G401.6 (cell line): ENCODE data around the gene CNPY1.

Source experiments
- FAIRE-seq: peaks from 2 replicates; lab custom pipeline; 2012; peaks lifted over from hg19 to GRCh38; lab: Jason Lieb, UNC

The CNPY1 gene

GRCh38 chr7:155511702-155511996 is 34.7 kb downstream of the CNPY1 start:
- no peak for FAIRE-seq

DNA sequence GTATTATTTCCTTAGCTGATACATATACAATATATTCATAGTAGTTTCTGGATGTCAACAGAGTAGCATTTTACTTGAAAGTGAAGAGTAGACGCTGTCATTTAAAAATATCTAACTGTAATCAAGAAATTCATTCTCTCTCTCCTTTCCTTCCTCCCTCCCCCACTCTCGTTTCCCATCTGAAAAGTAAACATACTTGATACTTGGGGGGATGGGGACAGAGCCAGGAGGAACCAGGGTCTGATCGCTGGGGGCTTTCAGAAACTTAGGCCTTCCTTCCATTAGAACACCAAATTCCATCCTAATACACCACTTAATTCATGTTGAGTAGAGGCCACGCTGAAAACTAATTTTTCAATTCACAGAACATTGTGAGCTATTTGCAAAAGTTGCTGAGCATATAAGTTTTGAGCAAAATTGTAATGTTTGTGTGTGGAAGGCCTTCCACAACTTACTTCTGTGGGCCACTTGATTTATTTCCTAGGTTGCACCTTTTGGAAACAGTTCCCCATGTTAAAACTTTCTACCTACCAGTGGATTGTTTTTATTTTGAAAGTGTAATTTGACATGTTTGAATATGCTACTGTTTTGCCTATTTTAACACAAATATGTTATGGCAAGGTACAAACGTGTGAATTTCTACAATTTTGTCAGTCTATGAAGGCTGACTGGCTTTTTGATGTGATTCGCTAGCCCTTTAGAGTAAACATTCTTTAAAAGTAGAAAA is 35.2 kb downstream of the CNPY1 start:
- no peak for FAIRE-seq

DNA sequence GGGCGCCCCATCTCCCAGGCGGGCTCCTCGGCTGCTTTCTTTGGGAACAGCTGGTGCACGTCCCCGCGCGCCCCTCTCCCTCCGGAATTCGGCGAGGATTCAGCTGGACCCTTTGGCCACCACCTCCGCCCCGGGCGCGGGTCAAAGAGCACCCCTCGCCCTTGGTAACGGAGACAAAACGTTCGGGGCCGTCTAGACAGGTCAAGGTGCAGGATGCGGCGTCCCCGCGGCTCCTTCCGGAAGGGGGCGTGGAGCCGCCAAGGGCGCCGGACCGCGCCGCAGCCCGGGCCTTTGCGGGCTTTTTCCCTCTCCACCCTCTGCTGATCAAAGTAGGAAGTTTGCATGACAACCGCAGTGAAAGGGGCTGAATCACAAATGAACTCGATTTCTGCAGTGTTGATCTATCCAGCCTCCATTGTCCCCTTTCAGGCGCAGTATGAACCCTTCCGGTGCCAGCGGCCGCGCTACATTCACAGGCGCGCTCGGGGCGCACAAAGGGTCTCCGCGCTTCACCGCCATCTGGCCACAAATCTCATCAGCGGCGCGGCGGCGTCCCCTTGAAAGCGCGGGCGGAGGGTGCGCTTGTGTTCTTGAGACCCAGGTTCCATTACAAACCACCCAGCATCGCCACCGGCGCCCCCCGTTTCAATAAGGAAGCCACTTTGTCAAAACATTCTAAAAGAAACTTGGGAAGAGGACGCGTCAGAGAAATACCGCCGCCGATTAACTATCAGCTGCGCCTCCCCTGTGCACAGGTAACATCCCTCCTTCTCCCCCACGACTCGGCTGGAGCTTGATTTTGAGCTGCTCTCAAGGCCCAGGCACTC is 36.4 kb downstream of the CNPY1 start:
- FAIRE-seq = no peak

DNA sequence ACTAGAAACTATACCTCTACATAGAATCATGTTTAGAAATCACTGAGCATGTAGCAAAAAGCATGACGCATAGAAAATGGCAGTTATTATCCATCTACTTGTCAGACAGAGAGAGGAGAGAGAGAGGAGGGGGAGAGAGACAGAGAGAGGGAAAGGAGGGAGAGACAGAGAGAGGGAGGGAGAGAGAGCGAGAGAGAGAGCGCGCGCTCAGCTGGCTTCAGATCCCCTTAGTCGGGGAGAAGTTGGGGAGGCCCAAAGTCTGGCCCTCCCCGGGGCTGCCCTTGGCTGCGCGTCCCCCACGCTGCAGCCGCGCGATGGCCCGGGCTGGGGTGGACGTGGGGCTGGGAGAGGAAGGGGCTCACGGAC is 37.0 kb downstream of the CNPY1 start:
- no peak for FAIRE-seq

GRCh38 chr7:155508376-155509358 is 37.7 kb downstream of the CNPY1 start:
- FAIRE-seq = no peak

GRCh38 chr7:155507576-155507975 is 38.8 kb downstream of the CNPY1 start:
- no peak for FAIRE-seq

- no peak for FAIRE-seq
These were observed 39.5 kb downstream of the CNPY1 start for GRCh38 chr7:155506854-155507337.

GRCh38 chr7:155505422-155505793 is 41.0 kb downstream of the CNPY1 start:
- no peak for FAIRE-seq

DNA sequence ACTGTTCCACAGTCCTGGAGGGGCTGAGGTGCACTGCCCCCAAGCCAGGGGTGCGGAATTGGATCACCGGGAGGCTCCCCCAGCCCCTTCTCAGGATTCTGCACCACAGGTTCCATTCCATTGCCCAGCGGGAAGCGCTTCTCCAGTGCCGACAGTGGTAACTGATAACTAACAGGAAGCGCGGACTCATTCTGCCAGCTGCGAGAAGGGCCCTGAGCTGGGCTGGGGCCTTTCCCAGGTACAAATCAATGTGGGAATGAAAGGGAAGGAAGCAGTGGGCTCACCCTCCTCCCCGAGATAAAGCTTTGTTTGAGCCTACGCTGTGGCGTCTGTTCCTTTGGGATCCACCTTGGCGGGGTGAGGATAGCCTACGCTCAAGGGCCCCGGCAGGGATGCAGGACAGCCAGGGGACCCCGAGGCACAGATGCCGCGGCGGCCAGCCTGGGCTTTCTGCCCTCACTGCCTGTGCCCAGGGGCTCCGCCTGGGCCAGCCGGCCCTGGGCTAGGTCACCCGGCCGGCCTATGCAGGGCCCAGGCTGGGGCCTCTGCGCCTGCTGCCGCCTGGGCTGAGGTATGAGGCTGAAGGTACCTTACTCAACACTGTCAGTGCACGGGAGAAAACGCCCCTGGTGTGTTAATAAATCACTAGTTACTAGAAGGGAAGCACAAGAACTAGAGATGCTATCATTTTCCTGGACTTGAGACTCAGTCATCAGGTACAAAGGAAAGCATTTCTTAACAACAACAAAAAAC is 49.0 kb downstream of the CNPY1 start:
- FAIRE-seq = no peak

GRCh38 chr7:155496267-155497005 is 49.9 kb downstream of the CNPY1 start:
- FAIRE-seq = no peak

GRCh38 chr7:155495440-155496248 is 50.7 kb downstream of the CNPY1 start:
- no peak for FAIRE-seq

DNA sequence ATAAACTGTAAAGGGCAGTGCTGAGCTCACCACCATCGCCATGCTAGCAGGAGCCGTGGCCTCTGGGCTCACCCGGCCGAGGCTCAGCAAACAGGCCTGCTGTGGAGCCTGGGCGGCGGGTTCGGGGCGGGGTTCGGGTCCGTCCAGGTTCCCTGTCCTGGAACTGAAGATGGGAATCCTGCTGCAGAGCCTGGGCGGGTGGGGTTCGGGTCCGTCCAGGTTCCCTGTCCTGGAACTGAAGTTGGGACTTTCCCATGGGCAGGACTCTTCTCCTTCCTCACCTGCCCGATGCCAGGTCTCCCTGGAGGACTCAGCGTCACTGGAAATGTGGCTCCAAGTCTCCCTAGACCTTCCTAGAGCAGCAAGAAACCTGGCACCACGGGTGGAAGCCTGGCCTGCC is 51.8 kb downstream of the CNPY1 start:
- FAIRE-seq = no peak

DNA sequence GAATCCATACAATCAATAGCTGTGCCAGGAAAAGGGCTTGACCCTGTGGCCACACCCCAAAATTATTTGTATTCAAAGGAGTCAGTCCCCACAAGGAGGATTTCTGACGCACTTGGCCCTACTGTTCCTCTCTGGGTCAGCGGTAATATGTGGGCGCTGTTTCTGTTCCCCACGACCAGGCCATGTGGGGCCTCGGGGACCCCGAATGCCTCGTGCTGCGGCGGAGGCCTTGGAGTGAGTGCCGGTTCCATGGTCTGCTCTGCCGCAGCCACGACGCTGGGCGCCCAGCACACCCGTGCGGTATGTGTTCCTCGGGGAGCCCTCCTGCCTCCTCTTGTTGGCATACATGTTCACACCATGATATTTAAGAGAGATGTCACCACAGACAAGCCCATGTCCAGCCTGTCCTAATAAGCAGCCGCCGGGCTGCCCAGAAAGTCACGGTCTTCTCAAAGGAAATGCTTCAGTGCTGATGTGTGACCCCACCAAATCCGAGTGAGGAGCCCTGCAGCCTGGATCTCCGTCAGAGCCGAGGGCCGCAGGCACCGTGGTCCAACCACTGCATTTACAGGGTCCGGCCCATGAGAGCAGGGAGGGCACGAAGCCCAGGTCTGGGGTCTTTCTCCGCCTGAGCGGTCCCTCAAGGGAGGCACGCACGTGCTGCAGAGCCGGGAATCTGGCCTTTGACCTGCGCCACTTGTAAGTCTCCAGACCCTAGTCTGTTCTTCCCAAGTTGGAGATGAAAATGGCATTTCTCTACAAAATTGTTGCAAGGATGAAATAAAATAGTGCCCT is 52.4 kb downstream of the CNPY1 start:
- FAIRE-seq = no peak

GRCh38 chr7:155491812-155492211 is 54.5 kb downstream of the CNPY1 start:
- no peak for FAIRE-seq

DNA sequence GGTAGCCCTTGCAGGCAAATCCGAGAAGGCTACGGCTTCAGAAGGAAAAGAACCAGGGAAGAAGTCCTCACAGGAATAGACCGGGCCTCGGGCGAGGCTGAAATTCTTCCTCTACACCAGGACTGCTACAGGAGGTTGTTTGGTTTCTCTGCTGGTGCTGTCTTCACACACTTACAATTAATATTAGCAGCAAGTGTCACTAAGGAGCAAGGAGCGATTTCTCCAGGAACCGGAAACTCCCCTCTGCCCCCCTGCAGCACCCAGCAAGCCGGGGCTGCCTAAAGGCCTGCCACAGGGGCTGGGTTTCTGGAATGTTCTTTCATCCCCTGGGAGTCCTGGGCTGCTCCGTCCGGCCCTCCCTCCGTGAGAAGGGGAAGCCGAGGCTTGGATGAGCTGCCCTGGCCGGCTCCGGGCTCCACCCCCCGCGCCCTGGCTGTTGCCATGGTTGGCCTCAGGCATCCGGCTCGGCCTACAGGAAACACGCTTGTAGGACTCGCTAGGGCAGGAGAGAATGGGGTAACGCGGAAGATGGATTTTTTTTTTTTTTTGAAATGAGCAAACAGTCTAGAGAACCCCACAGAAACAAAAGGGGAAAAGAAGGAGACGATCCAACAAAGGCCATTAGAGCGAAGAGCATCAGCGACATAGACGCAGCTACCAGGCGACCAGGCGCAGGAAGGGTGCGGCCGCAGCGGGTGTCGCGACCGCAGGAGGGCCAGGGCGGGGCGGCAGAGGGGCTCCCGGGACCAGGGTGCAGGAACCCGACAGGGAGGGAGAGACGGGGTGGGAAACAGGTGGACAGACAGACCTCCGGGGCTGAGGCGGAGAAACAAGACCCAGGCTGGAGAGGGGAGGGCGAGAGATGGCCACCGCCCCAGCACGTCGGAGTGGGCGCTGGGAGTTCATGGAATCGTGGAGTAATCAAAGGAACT is 55.4 kb downstream of the CNPY1 start:
- FAIRE-seq = no peak

DNA sequence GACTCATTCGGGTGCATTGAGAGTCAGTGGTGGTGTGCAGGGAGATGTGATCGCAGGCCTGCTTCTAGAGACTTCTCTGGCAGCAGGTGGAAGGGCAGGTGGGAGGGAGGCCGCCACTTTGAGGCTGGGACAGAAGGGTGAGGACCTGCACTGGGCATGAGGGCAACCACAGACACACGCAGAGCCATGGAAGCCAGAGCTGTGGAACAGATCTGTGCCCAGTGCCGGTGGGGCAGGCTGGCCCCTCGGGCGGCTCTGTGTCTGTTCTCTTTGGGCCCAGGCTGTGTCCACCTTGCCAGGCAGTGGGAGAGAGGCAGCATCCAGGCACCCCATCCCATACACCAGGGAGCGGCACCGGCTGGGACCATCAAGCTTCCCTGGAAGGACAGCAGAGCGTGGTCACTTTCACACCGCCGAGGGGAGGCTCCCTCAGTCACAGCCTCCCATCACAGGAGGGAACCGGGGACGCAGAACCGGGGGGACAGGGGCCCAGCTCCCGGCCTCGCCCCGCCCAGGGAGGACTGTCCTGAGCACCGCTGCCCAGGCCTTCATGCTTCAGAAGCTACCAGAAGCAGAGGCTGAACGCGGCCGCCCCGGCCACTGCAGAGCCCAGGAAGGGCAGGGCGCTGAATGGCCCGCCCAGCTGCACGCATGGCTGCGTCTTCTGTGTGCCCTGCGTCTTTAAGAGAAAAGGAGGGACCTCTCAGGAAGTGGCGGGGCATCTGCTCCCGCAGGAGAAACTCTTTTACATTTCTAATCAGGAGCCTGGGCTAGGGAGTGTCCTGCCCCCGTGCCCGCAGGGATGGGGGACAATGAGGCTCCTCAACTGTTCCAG is 56.3 kb downstream of the CNPY1 start:
- FAIRE-seq = no peak

DNA sequence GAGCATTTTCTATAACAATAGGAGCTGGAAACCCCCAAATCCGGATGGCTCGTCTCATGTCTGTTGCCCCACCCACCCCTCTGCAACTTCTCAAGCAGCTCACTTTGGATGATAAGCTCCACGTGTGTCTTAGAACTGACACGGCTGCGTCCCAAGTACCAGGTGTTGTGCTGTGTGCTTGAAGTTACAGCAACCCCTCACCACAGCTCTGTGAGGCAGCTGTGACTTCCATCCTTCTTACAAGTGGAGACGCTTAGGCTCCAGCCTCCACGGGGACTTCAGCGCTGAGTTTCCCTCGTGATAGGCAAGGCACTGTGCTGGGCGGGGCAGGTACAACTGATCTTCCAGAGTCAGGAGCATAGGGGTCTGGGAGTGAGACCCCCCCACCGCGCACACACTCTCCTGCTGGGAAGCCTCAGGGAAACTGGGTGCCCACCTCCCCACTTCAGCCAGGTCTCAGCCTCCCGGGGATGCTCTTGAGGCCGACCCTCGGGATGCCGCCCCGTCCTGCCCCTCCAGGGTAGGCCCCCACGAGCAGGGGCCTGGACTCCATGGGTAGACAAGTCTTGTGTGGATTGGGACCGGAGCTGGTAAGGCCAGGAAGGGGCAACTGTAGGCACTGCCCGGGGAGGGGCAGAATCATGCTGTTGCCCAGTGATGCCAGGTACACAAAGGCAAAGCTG is 57.1 kb downstream of the CNPY1 start:
- no peak for FAIRE-seq
